Gastroesophageal sphincter (tissue), 3 donors: ENCODE results near the gene SIGMAR1.

Experiments
- CTCF ChIP-seq, 4 experiments: fragments of 200-600 bp in 2 of 4; fragments of 450-650 bp in 2 of 4; sonication (generic) in 1 of 4; IDR thresholded peaks; one replicate each; pipeline ENCODE4 v1.5.1; 2017 to 2019; ENCODE audit warnings: antibody characterized with exemption in 4 of 4, mild to moderate bottlenecking in 2 of 4, moderate library complexity in 2 of 4
- POLR2A ChIP-seq, 2 donors: fragments of 450-650 bp; IDR thresholded peaks; one replicate each; pipeline ENCODE4 v1.6.1; 2017; ENCODE audit warnings: antibody characterized with exemption in 2 of 2, mild to moderate bottlenecking in 2 of 2, moderate library complexity in 1 of 2
- POLR2AphosphoS5 ChIP-seq: sonication (generic); formaldehyde crosslinking; IDR thresholded peaks from one replicate; pipeline ENCODE4 v1.6.1; 2017; ENCODE audit warnings: antibody characterized with exemption

- TF ChIP-seq POLR2A (IDR thresholded peaks at IDR 0.05) = no peak
- TF ChIP-seq CTCF (IDR thresholded peaks at IDR 0.05) = no peak
- TF ChIP-seq POLR2AphosphoS5 = no peak
Measured at GRCh38 chr9:34627716-34628655, 9.6 kb downstream of the SIGMAR1 start.
